GM19238 (cell line): Measurements from ENCODE around the gene TGFB2.

Experiments
- DNase-seq: peaks from one replicate; pipeline ENCODE4 v3.0.0; 2011; ENCODE audit warnings: low spot score; ENCODE audit not compliant: insufficient read length

TGFB2 gene

DNA sequence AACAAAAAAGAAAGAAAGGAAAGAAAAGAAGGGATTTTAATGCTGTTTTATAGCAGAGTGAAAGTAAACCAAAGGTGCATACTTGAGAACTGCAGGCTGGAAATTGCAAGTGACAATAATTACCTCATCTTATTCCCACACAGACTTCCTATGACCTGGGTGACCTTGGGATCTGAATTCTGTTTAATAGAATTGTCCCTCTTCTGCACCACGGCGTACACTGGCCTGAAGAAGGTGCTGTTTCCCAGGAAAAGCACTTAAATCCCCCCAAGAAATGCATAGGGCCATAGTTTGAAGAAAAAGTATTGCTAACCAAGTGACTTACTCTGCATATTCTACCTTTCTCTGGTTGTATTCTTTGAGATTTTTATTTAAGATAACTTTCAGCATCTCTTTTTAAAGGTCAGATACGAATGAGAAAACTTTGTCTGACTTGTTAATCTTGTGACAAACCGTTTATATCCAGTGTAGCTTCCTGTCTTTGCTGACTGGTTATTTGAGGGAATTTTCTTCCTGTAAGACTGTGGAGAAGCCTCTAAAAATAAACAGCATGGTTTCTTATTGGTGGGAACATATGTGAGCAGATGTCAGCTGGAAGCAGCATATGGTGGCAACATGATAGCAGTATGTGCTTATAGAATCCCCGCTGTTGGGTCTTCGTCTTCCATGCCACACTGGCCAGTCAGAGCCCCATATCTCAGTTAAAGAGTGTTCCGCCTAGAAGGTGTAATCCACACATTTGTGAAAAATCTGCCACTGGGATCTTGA lies 16.3 kb downstream of the TGFB2 start:
- no peak for DNase-seq

DNA sequence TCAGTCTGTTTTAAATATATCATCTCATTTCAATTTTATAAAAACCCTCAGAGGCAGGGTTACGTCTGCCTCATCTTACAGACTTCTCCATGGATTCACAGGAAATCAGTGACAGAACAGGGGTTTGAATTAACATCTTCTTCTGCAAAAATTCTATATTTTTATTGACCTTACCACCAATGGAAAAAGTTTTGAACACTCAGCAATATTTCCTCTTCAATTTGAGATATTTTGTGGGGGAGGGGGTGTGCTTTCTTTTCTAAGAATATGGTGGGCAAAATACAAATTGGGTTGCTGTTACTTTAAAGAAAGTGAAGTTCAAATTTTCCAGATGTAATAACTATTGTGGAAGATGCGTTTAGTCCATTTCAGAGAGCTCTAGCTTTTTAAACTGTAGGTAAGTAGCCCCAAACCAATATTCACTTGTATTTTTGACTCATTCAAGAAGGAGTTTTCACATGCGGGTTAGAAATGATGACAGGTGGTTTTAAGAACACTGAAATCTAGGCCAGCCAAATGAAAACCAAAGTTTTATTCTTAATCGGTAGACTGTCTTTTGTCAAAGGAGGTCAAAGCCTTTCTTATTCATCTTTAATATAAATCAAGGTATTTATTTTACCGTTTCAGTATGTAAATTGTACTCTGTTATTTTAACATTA lies 17.4 kb downstream of the TGFB2 start:
- no peak for DNase-seq

GRCh38 chr1:218363141-218363540 lies 18.0 kb downstream of the TGFB2 start:
- DNase-seq, result no peak

GRCh38 chr1:218364028-218364710 lies 19.0 kb downstream of the TGFB2 start:
- no peak for DNase-seq

GRCh38 chr1:218365226-218365999 lies 20.3 kb downstream of the TGFB2 start:
- no peak for DNase-seq

GRCh38 chr1:218366322-218367052 lies 21.4 kb downstream of the TGFB2 start:
- DNase-seq, result no peak

DNA sequence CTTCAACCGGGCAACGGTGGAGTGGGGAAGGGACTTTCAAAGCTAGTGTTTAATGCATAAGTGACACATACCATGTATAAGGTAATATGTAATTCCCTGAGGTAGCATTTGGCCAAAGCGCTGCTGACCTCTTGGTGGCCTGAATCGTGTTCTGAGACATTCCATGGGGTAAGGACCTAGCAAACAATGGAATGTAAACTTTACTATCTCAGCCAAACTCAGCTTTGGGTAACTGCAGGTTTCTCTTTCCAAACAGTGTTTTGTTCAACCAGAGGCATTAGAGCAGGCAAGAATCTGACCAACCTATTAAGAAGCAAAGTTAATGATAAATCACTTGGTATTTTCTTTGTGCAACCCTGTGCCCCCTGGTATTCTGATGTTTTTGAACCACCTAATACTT lies 22.0 kb downstream of the TGFB2 start:
- DNase-seq, result no peak

DNA sequence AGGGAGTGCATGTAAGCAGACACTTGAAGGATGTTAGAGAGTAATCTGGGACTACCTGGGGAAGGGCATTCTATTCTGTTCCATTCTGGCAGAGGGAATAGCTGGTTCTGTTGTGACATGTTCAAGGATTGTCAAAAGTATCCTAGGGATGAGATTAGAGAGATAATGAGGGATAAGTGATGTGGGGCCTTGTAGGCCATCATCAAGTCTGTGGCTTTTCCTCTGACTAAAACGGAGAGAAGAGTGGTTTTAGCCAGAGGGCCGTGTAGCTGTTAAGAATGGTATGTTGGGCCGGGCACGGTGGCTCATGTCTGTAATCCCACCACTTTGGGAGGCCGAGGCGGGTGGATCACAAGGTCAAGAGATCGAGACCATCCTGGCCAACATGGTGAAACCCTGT lies 23.6 kb downstream of the TGFB2 start:
- no peak for DNase-seq

DNA sequence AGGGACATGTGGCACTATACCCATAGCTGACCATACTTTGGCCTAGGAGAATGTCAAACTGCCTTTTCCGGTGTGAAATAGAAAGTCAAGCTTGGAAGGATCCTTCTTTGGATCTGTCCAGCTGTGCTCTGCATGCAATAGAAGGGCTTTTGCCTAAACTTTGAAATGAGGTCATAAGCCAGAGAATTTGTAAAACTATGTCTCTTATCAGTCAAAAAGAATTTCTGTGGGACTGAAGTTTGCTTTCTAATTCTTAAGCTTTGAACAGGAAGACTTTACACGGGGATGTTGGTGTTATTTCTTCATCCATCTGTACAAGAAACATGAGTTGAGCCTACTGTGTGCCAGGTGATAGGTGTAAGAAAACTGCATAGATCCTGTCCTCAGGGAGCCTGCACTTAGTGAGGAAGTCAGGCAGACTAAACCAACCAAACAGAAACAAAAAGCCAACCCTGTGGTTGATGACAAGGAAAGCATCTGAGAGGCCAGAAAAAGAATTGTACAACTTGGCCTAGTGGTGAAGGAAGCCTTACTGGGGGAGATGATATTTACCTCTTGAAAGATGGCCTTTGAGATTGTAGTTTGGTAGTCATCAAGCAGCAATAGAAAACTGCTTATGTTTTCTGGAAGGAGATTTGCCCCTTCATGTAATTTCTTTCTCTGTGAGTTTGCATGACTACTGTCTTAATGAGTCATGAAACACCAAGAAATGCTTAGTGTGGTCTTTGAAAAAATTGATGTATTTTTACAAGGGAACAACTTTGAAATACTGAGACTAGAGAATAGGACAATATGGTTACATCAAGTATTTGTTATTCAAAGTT lies 24.8 kb downstream of the TGFB2 start:
- no peak for DNase-seq

DNA sequence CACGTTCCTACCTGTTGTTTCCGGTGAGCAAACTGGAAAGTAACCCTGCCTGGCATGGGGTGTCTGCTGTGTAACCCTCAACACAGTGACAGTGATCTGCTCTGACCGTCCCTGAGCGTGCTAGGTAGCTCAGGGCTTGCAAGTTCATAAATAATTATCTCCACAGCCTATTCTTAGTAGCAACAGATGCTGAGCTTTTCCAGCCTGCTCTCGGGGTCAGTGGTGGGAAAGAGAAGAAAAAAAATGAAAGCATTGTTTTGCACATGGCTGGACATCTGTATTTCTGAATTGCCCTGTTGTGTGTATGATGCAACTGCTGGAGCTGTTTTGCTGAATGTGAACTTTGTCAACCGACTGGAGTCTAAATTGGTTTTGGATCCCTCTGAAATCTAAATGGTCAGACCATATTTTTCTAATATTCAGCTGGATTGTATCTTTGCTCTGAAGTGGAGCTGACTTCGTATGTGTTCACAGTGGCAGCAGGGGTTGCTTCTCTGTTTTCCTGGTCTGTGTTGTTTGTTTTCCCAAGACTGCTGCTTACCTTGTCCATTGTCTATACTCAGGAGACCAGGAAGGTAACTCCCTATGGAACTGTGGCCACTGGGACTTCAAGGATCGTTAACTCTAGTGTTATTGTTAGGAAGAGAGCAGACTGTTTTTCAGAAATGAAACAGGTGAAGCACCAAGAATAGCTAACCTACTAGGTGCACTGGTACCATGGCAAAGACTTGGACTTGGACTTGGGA lies 27.0 kb downstream of the TGFB2 start:
- DNase-seq, result no peak

DNA sequence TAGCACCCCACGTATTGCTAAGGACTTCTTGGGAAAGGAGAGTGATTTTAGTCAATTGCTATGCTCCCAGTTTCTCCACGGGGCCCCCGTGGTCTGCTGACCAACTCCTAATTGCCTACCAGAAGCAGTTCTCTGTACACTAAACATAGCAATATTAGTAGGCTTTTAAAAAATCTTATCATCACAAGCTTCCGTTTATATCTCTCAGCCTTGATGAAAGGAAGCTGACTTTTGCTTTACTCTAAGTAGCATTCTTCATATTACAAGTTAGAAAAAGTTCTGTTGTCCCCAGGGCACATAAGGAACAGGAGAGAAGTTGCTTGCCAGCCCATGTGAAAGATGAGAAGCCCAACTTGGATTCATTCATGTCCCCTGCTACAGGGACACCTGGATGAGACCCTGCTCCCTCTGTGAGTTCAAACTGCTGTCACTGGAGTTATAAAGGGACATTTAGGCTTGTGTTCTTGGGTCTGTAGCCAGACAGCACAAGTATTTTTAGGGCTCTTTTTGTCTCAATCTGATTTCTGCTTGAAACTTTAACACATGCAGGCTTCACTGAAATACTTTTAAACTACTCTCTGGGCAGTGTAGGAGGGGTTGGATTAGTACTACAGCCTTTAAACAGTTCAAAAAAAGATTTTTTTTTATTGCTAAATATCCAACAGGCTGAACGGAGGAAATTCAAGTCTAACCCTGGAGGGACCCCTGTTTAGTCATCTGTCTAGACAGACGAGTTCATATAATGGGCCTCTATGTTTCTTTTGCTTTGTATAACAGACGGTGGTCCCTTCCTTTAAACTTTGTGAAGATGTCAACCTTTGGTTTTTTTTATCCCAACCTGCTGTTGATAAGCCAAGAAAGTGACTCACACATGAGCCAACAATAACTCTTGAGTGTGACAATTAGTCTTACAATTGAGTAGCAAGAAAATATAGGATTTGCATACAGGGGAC lies 29.5 kb downstream of the TGFB2 start:
- DNase-seq, result no peak

DNA sequence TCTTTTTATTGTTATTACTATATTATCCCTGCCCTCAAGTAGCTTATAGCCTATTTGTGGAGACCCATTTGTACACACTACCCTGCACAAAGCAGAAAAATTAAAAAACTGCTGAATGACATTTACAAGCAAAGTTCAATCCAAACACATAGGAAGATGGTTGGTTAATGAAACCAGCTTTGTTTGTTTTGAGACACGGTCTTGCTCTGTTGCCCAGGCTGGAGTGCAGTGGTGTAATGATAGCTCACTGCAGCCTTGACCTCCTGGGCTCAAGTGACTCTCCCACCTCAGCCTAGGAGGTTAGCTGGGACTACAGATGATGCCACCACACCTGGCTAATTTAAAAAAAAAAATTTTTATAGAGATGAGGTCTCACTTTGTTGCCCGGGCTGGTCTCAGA lies 31.6 kb downstream of the TGFB2 start:
- DNase-seq, result no peak

GRCh38 chr1:218377143-218377660 lies 32.1 kb downstream of the TGFB2 start:
- DNase-seq, result no peak

DNA sequence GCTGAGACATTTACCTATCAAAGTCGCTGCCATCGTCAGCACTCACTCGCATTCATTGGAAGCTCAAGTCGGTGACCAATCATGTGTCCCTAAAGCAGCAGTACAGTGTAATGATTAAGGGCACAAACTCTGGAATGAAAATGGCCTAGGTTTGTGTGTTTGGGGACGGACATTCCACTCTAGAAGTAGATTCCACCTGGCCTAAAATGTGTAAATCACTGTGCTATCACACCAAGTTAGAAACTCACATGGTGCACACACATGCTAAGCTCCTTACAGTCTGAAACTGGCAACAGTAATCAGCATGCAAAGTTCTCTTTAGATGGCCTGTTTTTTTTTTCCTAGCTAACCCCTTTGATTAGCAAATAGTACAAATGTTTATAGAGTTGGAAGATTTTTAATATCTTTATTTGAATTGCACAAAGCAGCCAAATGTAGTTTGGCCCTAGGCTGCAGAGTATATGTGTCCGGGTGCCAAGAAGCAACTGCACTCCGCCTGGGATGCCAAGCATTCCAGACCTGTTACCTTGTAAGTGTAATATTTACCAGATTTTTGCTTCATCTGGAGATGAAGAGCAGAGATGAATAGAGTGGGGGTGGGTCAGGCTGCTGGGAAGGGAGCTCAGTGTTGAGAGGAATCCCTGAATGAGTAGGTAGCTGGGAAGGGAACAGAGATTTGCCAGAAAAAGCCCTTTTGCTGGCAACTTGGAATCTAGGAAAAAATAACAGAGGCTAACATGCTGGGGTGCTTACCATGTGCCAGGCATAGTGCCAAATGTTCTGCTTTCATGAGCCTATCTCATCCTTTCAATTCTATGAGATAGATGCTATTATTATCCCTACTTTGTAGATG lies 35.2 kb downstream of the TGFB2 start:
- DNase-seq, result no peak

DNA sequence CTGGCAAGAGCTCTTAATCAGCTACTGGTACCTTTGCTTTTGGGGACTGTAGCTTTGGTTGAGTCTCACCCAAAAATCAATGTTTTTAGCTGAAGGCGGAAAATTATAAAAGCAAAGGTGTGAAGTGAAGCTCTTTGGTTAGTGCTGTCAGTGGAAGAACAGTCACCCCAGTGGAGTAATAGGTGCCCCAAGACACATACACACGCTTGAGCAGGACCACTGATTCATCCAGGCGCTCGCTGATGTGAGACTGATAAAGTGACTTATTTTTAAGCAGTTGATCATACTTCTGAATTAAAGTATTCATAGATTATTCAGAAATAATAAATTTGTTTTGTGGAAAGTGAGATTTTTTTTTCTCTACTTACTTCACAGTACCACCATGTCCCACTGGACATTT lies 37.1 kb downstream of the TGFB2 start:
- DNase-seq, result no peak

DNA sequence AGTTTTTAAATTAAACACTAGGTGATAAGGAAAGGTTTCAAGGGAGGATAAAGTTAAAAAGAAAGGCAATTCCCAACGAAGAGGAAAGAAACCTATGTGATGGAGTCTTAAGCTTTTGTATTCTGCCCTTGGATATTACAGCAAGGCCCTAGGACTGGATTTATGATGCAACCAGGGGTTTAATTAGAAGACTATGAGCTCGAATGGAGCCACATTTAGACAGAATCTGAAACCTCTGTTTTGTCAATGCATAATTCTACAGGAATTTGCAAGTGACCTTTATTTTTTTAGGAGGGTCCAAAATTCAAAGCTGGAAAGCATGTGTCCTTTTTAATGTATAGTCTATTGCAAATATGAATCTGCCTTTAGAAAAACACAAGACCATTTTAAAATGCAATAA lies 37.9 kb downstream of the TGFB2 start:
- no peak for DNase-seq

- DNase-seq, result no peak
Measured at GRCh38 chr1:218383681-218384080, 38.5 kb downstream of the TGFB2 start.
